ENCODE measurements around the gene SVBP. TPM values are rescaled to one million over a fixed set of nuclear protein-coding genes. Genes with fewer than 3 reads are reported as not detected.
A peak's percentile ranks its signal among the peaks of the same experiment; 100 is the strongest.

The SVBP gene
- polyA plus RNA-seq, 3 donors: 19.5 to 56.1 (median 54.3) TPM

GRCh38 chr1:42784547-42784945, 32.7 kb downstream of the SVBP start:
- H3K36me3 Mint-ChIP-seq: peaks cover 42% of the 10 kb centered on the region in 2 donors
- H3K27ac ChIP-seq (ENCODE audit: low read depth in 1 of 2, low read length in 2 of 2): no peak overlapping the region
- no peaks in the 10 kb centered on the region for H3K9me3 ChIP-seq (replicated peaks in 1 of 2; ENCODE audit: control insufficient read depth in 1 of 2, insufficient read depth in 1 of 2, low read length in 2 of 2)
- peaks cover 14 to 28% of the 10 kb centered on the region in 2 donors for H3K36me3 ChIP-seq (replicated peaks in 1 of 2; ENCODE audit: control insufficient read depth in 1 of 2, insufficient read depth in 2 of 2, low read length in 2 of 2)
- intact Hi-C loops (cut with micrococcal nuclease): loop anchor here in 1 of 2 donors (5.0 kb wide), 1 partner anchor 128 kb away; no protein-coding TSS in a partner anchor
- H3K9me3 Mint-ChIP-seq: peaks cover 0 to 7% (median 1%) of the 10 kb centered on the region in 7 donors
- peak overlapping the region; percentile 65 for H3K4me2 ChIP-seq (replicated peaks; ENCODE audit: extremely low read depth, low read length, poor library complexity, severe bottlenecking)
- H3K27ac Mint-ChIP-seq: no peak overlapping the region
- peak overlapping the region; percentile 77 to 90 for H3K4me3 Mint-ChIP-seq
- H2AFZ ChIP-seq (ENCODE audit: insufficient read depth, low read depth, low read length, poor library complexity, severe bottlenecking): no peak overlapping the region
- peaks cover 4 to 24% of the 10 kb centered on the region in 2 donors for H3K27me3 ChIP-seq (ENCODE audit: control insufficient read depth in 2 of 2, insufficient read depth in 2 of 2, low read length in 2 of 2)
- peak overlapping the region; percentile 43 for H3K9ac ChIP-seq (ENCODE audit: insufficient read depth, low read length, poor library complexity, severe bottlenecking)
- 97% methylated on average over 12 of the region's 18 CpGs for WGBS (ENCODE audit: insufficient coverage)
- H3K4me3 ChIP-seq (replicated peaks in 1 of 3; ENCODE audit: low read depth in 2 of 3, low read length in 3 of 3): peak overlapping the region in 1 of 3 experiments; percentile 56
- TF ChIP-seq, protein P1, sequence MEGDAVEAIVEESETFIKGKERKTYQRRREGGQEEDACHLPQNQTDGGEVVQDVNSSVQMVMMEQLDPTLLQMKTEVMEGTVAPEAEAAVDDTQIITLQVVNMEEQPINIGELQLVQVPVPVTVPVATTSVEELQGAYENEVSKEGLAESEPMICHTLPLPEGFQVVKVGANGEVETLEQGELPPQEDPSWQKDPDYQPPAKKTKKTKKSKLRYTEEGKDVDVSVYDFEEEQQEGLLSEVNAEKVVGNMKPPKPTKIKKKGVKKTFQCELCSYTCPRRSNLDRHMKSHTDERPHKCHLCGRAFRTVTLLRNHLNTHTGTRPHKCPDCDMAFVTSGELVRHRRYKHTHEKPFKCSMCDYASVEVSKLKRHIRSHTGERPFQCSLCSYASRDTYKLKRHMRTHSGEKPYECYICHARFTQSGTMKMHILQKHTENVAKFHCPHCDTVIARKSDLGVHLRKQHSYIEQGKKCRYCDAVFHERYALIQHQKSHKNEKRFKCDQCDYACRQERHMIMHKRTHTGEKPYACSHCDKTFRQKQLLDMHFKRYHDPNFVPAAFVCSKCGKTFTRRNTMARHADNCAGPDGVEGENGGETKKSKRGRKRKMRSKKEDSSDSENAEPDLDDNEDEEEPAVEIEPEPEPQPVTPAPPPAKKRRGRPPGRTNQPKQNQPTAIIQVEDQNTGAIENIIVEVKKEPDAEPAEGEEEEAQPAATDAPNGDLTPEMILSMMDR (IDR thresholded peaks at IDR 0.05): no peak
- no peak for DNase-seq
- no peaks in the 10 kb centered on the region for H4K20me1 ChIP-seq (ENCODE audit: insufficient read depth, low read length)
- H3K4me1 ChIP-seq (ENCODE audit: control insufficient read depth in 1 of 2, insufficient read depth in 2 of 2, low read length in 2 of 2): peaks cover 7 to 11% of the 10 kb centered on the region in 2 donors
- H3K79me2 ChIP-seq (ENCODE audit: insufficient read depth, low read length): no peaks in the 10 kb centered on the region
- H3K4me1 Mint-ChIP-seq: peaks cover 13% of the 10 kb centered on the region
- peaks cover 21 to 29% (median 25%) of the 10 kb centered on the region in 3 donors for H3K27me3 Mint-ChIP-seq (ENCODE audit: low read depth in 3 of 3)

GRCh38 chr1:42783092-42783491, 34.1 kb downstream of the SVBP start:
- no peak for DNase-seq
- intact Hi-C loops (cut with micrococcal nuclease): loop anchor here in 1 of 2 donors (5.0 kb wide), 1 partner anchor 129 kb away; no protein-coding TSS in a partner anchor
- TF ChIP-seq, protein P1 (IDR thresholded peaks at IDR 0.05): no peak
- peaks cover 21 to 28% (median 25%) of the 10 kb centered on the region in 3 donors for H3K27me3 Mint-ChIP-seq (ENCODE audit: low read depth in 3 of 3)
- H3K36me3 ChIP-seq (replicated peaks in 1 of 2; ENCODE audit: control insufficient read depth in 1 of 2, insufficient read depth in 2 of 2, low read length in 2 of 2): peaks cover 18 to 42% of the 10 kb centered on the region in 2 donors
- H3K4me1 Mint-ChIP-seq: peaks cover 13% of the 10 kb centered on the region
- peaks cover 0 to 7% (median 1%) of the 10 kb centered on the region in 7 donors for H3K9me3 Mint-ChIP-seq
- no peak overlapping the region for H2AFZ ChIP-seq (ENCODE audit: insufficient read depth, low read depth, low read length, poor library complexity, severe bottlenecking)
- H3K27ac Mint-ChIP-seq: no peak overlapping the region
- no peak overlapping the region for H3K4me3 ChIP-seq (replicated peaks in 1 of 3; ENCODE audit: low read depth in 2 of 3, low read length in 3 of 3)
- no peaks in the 10 kb centered on the region for H4K20me1 ChIP-seq (ENCODE audit: insufficient read depth, low read length)
- H3K4me2 ChIP-seq (replicated peaks; ENCODE audit: extremely low read depth, low read length, poor library complexity, severe bottlenecking): no peak overlapping the region
- H3K27ac ChIP-seq (ENCODE audit: low read depth in 1 of 2, low read length in 2 of 2): no peak overlapping the region
- H3K4me3 Mint-ChIP-seq: no peak overlapping the region
- WGBS (ENCODE audit: insufficient coverage): no CpG with 5 or more reads among the region's 2 CpGs
- H3K36me3 Mint-ChIP-seq: peaks cover 53 to 54% of the 10 kb centered on the region in 2 donors
- no peaks in the 10 kb centered on the region for H3K79me2 ChIP-seq (ENCODE audit: insufficient read depth, low read length)
- H3K9me3 ChIP-seq (replicated peaks in 1 of 2; ENCODE audit: control insufficient read depth in 1 of 2, insufficient read depth in 1 of 2, low read length in 2 of 2): no peaks in the 10 kb centered on the region
- peaks cover 4 to 24% of the 10 kb centered on the region in 2 donors for H3K27me3 ChIP-seq (ENCODE audit: control insufficient read depth in 2 of 2, insufficient read depth in 2 of 2, low read length in 2 of 2)
- H3K9ac ChIP-seq (ENCODE audit: insufficient read depth, low read length, poor library complexity, severe bottlenecking): no peak overlapping the region
- H3K4me1 ChIP-seq (ENCODE audit: control insufficient read depth in 1 of 2, insufficient read depth in 2 of 2, low read length in 2 of 2): peaks cover 7 to 11% of the 10 kb centered on the region in 2 donors

All from CD14-positive monocyte (primary cell).